Activated CD4-positive, alpha-beta memory T cell treated with anti-CD3 and anti-CD28 coated beads, Interleukin-2, amount 10 ng/mL, durations not matched to agents 7 days and 5 days (primary cell): ENCODE measurements around the gene BBS4. TPM values are rescaled to one million over a fixed set of nuclear protein-coding genes. Genes with fewer than 3 reads are reported as not detected.

Source experiments
- CTCF ChIA-PET: fragments of 350-600 bp; sonication (Branson Sonifier 250); formaldehyde crosslinking; loops from one replicate; lab custom pipeline; 2021; ENCODE audit warnings: antibody characterized with exemption, inconsistent platforms; lab: Charles Lee
- POLR2A ChIA-PET: fragments of 350-600 bp; sonication (Branson Sonifier 250); formaldehyde crosslinking; loops from one replicate; lab custom pipeline; 2021; ENCODE audit warnings: antibody characterized with exemption; lab: Charles Lee
- DNase-seq: peaks from one replicate; pipeline ENCODE4 v3.0.0-alpha.2; 2020
- H3K27ac Mint-ChIP-seq: one replicate; pipeline ENCODE4 v1.8.0; 2021; ENCODE audit warnings: mild to moderate bottlenecking, mixed read lengths
- H3K27me3 Mint-ChIP-seq: one replicate; pipeline ENCODE4 v1.8.0; 2021; ENCODE audit warnings: mixed read lengths
- H3K36me3 Mint-ChIP-seq: one replicate; pipeline ENCODE4 v1.8.0; 2021; ENCODE audit warnings: low read depth, mixed read lengths
- H3K4me1 Mint-ChIP-seq: one replicate; pipeline ENCODE4 v1.8.0; 2021; ENCODE audit warnings: mixed read lengths
- H3K4me3 Mint-ChIP-seq: one replicate; pipeline ENCODE4 v1.8.0; 2021; ENCODE audit warnings: mild to moderate bottlenecking, mixed read lengths
- H3K9me3 Mint-ChIP-seq: one replicate; pipeline ENCODE4 v1.8.0; 2021; ENCODE audit warnings: mixed read lengths
- total RNA-seq, 2 experiments: library from RNA; stranded (reverse); gene quantifications; one replicate each; pipeline ENCODE4 v1.2.3, GENCODE V29; 2021

The BBS4 gene
- total RNA-seq, 2 experiments from 2014 or later, result 14.5 to 16.2 TPM

DNA sequence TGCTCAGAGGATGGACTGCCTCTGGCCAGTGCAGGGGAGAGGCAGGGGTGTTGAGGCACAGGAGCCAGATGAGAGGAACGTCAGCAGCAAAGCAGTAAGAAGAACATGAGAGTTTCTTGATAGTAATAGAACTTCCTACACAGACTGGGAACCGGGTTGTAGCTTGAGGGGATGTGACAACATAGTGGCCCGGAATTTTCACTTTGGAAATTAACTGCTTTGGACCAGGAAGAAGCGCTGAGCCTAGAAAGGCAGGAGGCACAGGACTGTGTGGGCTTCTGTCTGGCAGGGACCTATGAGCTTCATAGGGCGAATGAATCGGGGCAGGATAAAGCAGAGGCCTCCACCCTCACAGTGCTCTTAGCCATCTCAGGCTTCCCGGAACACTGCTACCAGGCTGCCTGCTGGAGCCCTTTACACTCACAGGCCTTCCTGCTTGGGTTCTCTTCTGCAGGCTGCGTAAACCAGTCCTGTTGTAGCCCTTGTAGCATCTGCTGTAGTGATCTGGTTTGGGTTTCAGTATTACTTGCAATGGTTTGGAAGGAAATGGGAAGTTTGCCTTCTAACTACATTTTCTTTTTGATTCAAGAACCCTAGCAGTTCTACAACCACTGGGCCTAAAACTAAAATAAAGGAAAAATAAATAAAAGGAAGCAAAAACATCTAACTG lies 100.8 kb downstream of the BBS4 start:
- peak; percentile 40 for DNase-seq
- H3K9me3 Mint-ChIP-seq, result no peaks in the 10 kb centered on the region
- H3K27ac Mint-ChIP-seq, result peak overlapping the region; percentile 98
- H3K4me3 Mint-ChIP-seq, result peak overlapping the region; percentile 28
- ChIA-PET CTCF (interaction anchor here (1.1 kb wide), 1 partner anchor 9 kb away, joined by 5 read pairs; no protein-coding TSS in a partner anchor), POLR2A (interaction anchor here (0.6 kb wide), 1 partner anchor 313 kb away, joined by 3 read pairs; no protein-coding TSS in a partner anchor)
- H3K27me3 Mint-ChIP-seq, result no peaks in the 10 kb centered on the region
- H3K4me1 Mint-ChIP-seq, result peaks cover 62% of the 10 kb centered on the region
- H3K36me3 Mint-ChIP-seq, result peaks cover 6% of the 10 kb centered on the region

DNA sequence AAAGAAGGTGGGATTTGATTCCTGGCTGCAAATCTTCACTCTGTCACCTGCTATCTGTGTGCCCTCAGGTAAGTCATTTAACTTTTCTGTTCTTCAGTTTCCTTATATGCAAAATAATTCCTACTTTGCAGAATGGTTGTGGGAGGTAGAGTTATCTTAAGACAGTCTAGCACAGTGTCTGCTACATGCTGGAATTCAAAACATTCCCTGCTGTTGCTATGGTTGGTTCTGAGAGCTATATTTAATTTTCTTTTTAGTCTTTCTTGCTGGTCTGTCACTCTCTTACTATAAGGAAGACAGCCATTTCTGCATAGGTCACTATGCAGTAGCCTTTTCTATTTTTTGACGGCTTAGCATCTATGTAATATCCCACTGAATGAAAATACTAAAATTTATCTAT lies 101.5 kb downstream of the BBS4 start:
- Mint-ChIP-seq H3K9me3 (no peaks in the 10 kb centered on the region), H3K27me3 (no peaks in the 10 kb centered on the region), H3K36me3 (peaks cover 5% of the 10 kb centered on the region), H3K4me1 (peaks cover 58% of the 10 kb centered on the region), H3K27ac (peak overlapping the region; percentile 98), H3K4me3 (peak overlapping the region; percentile 28)
- ChIA-PET POLR2A (no interaction called here), CTCF (interaction anchor here (1.0 kb wide), 1 partner anchor 65 kb away, joined by 3 read pairs; no protein-coding TSS in a partner anchor)
- no peak for DNase-seq

Other genes starting within 250 kb of the BBS4 start
- gene ARIH1, start 211.9 kb upstream of the BBS4 start, total RNA-seq, result 100 to 1,000 TPM; 133 to 138 TPM
- gene GOLGA6B, start 31.5 kb upstream of the BBS4 start, total RNA-seq, result not detected
- gene HIGD2B, start within 50 bp of the BBS4 start, total RNA-seq, result under 1 TPM in 1 of 2 experiments, not detected in 1; 0.20 TPM
- gene ADPGK, start 97.6 kb downstream of the BBS4 start, total RNA-seq, result 10 to 100 TPM; 83.6 to 84.7 TPM